Smooth muscle cell (in vitro differentiated cells): ENCODE results near the gene ACTG1. TPM values are rescaled to one million over a fixed set of nuclear protein-coding genes. Genes with fewer than 3 reads are reported as not detected.

ENCODE experiments used
- DNase-seq: peaks from one replicate; lab custom pipeline; 2025; ENCODE audit not compliant: unreplicated experiment; lab: John Stamatoyannopoulos, UW
- H2AFZ ChIP-seq: fragments of 200-600 bp; sonication (generic); 2 replicates; pipeline ENCODE4 v1.6.0; 2016; ENCODE audit warnings: antibody characterized with exemption, low read depth, mild to moderate bottlenecking
- H3F3A ChIP-seq: fragments of 200-600 bp; sonication (generic); 2 replicates; pipeline ENCODE4 v1.6.0; 2017; ENCODE audit warnings: antibody characterized with exemption, low read depth
- H3K27ac ChIP-seq: fragments of 200-600 bp; sonication (generic); 2 replicates; pipeline ENCODE4 v1.5.1; 2016; ENCODE audit warnings: low read depth, mild to moderate bottlenecking
- H3K27me3 ChIP-seq: fragments of 200-600 bp; sonication (generic); 2 replicates; pipeline ENCODE4 v1.6.1; 2016; ENCODE audit warnings: low read depth, mild to moderate bottlenecking
- H3K36me3 ChIP-seq: fragments of 200-600 bp; sonication (generic); 2 replicates; pipeline ENCODE4 v1.5.1; 2016; ENCODE audit warnings: low read depth
- H3K4me1 ChIP-seq: fragments of 200-600 bp; sonication (generic); 2 replicates; pipeline ENCODE4 v1.5.1; 2016; ENCODE audit warnings: low read depth
- H3K4me2 ChIP-seq: fragments of 200-600 bp; sonication (generic); 2 replicates; pipeline ENCODE4 v1.6.0; 2016; ENCODE audit warnings: mild to moderate bottlenecking
- H3K4me3 ChIP-seq: fragments of 200-600 bp; sonication (generic); 2 replicates; pipeline ENCODE4 v1.5.1; 2016; ENCODE audit warnings: mild to moderate bottlenecking
- H3K79me2 ChIP-seq: fragments of 200-600 bp; sonication (generic); 2 replicates; pipeline ENCODE4 v1.6.0; 2016; ENCODE audit warnings: low read depth, mild to moderate bottlenecking
- H3K9ac ChIP-seq: fragments of 200-600 bp; sonication (generic); 2 replicates; pipeline ENCODE4 v1.6.0; 2016; ENCODE audit warnings: low read depth
- H3K9me3 ChIP-seq: fragments of 200-600 bp; sonication (generic); replicated peaks from 2 replicates; pipeline ENCODE4 v1.5.1; 2016; ENCODE audit warnings: low read depth
- H4K20me1 ChIP-seq: fragments of 200-600 bp; sonication (generic); 2 replicates; pipeline ENCODE4 v1.6.0; 2016; ENCODE audit warnings: low read depth
- CTCF ChIP-seq: fragments of 200-600 bp; sonication (generic); IDR thresholded peaks from 2 replicates; pipeline ENCODE4 v1.5.1; 2017; ENCODE audit warnings: borderline replicate concordance, mild to moderate bottlenecking, antibody characterized with exemption; ENCODE audit not compliant: insufficient read depth, poor library complexity, severe bottlenecking
- WGBS: methylation state at CpG from one replicate; pipeline ENCODE4 v1.1.7; 2016; ENCODE audit warnings: low lambda C conversion rate; 5-methylcytosine and 5-hydroxymethylcytosine counted together
- polyA plus RNA-seq: library from polyadenylated mRNA; unstranded; fragments of >200 nt; fragmentation: Nextera tagmentation; extraction: Ambion mirVana; gene quantifications from 2 replicates; pipeline ENCODE4 v1.2.1, GENCODE V29; 2016
- total RNA-seq: library from RNA; depleted of rRNA; stranded (reverse); fragments of >200 nt; gene quantifications from 2 replicates; pipeline ENCODE4 v1.2.3, GENCODE V29; 2014

The ACTG1 gene
- total and polyA plus RNA-seq, 2 experiments from 2014 or later, result 5,332 to 6,793 TPM

- Histone ChIP-seq H3K79me2 (no peaks in the 10 kb centered on the region), H3K36me3 (no peaks in the 10 kb centered on the region), H3K9ac (no peak overlapping the region), H3K27ac (no peak overlapping the region), H3K4me1 (peaks cover 9% of the 10 kb centered on the region), H3K4me3 (no peak overlapping the region), H4K20me1 (peaks cover 10% of the 10 kb centered on the region), H2AFZ (no peak overlapping the region), H3F3A (no peaks in the 10 kb centered on the region), H3K9me3 (no peaks in the 10 kb centered on the region), H3K27me3 (peaks cover 11% of the 10 kb centered on the region), H3K4me2 (no peak overlapping the region)
- 96% methylated on average over 28 of the region's 28 CpGs for WGBS
- no peak for TF ChIP-seq CTCF
- no peak for DNase-seq
Measured at GRCh38 chr17:81539961-81540675, 27.5 kb upstream of the ACTG1 start.

GRCh38 chr17:81539571-81539900, 26.9 kb upstream of the ACTG1 start:
- no peak for TF ChIP-seq CTCF
- H3K27me3 ChIP-seq, result peaks cover 11% of the 10 kb centered on the region
- no peaks in the 10 kb centered on the region for H3K79me2 ChIP-seq
- H3K4me2 ChIP-seq, result no peak overlapping the region
- H4K20me1 ChIP-seq, result peaks cover 10% of the 10 kb centered on the region
- H3F3A ChIP-seq, result no peaks in the 10 kb centered on the region
- H3K4me1 ChIP-seq, result peaks cover 9% of the 10 kb centered on the region
- no peak for DNase-seq
- 85% methylated on average over 10 of the region's 10 CpGs for WGBS
- no peaks in the 10 kb centered on the region for H3K9me3 ChIP-seq
- H3K27ac ChIP-seq, result no peak overlapping the region
- no peak overlapping the region for H3K9ac ChIP-seq
- no peak overlapping the region for H2AFZ ChIP-seq
- H3K4me3 ChIP-seq, result no peak overlapping the region
- H3K36me3 ChIP-seq, result no peaks in the 10 kb centered on the region

GRCh38 chr17:81538651-81539570, 26.3 kb upstream of the ACTG1 start:
- no peak overlapping the region for H3K27ac ChIP-seq
- H3K79me2 ChIP-seq, result no peaks in the 10 kb centered on the region
- no peak for DNase-seq
- peaks cover 10% of the 10 kb centered on the region for H4K20me1 ChIP-seq
- H2AFZ ChIP-seq, result no peak overlapping the region
- H3K4me3 ChIP-seq, result no peak overlapping the region
- H3K36me3 ChIP-seq, result no peaks in the 10 kb centered on the region
- no peak overlapping the region for H3K9ac ChIP-seq
- H3K27me3 ChIP-seq, result peaks cover 11% of the 10 kb centered on the region
- H3K4me1 ChIP-seq, result peaks cover 9% of the 10 kb centered on the region
- TF ChIP-seq CTCF, result no peak
- H3K9me3 ChIP-seq, result no peaks in the 10 kb centered on the region
- no peaks in the 10 kb centered on the region for H3F3A ChIP-seq
- 94% methylated on average over 25 of the region's 26 CpGs for WGBS
- H3K4me2 ChIP-seq, result no peak overlapping the region
